A549 (cell line): ENCODE data around the gene RIN3. TPM values are rescaled to one million over a fixed set of nuclear protein-coding genes. Genes with fewer than 3 reads are reported as not detected.

Source experiments
- ATAC-seq, 2 experiments: fragments of 200-7000 bp in 1 of 2; fragments of >200 bp in 1 of 2; cut with Nextera tagmentation in 1 of 2; cut with Tn5 transposase in 1 of 2; 3 replicates each; pipeline versions ENCODE4 v1.8.0 to v1.9.1; 2018 to 2020; ENCODE audit warnings: mild to moderate bottlenecking in 1 of 2, moderate library complexity in 1 of 2
- CTCF ChIA-PET: fragments of 300-600 bp; sonication (Branson Sonifier 250); formaldehyde crosslinking; extraction: SDS; loops from one replicate; lab custom pipeline; 2021; ENCODE audit warnings: antibody characterized with exemption, inconsistent platforms; lab: Yijun Ruan, JAX
- POLR2A ChIA-PET: fragments of 350-600 bp; formaldehyde crosslinking; extraction: SDS; loops from one replicate; lab custom pipeline; 2021; ENCODE audit warnings: antibody characterized with exemption, inconsistent platforms; lab: Yijun Ruan, JAX
- DNase-seq, 2 experiments: peaks; one replicate each; pipeline versions ENCODE4 v3.0.0 to v3.0.0-alpha.2; 2011 to 2016; ENCODE audit warnings: low read depth in 1 of 2, low spot score in 1 of 2
- FAIRE-seq: peaks from 2 replicates; lab custom pipeline; 2011; peaks lifted over from hg19 to GRCh38; lab: Jason Lieb, UNC
- H3K27ac ChIP-seq, 2 experiments: fragments of >200 bp; sonication (Bioruptor Twin); formaldehyde crosslinking; 3 replicates each; pipeline ENCODE4 v1.5.1; 2016 to 2017
- H3K4me1 ChIP-seq: fragments of >200 bp; sonication (Bioruptor Twin); formaldehyde crosslinking; 3 replicates; pipeline ENCODE4 v1.6.1; 2016
- H3K4me2 ChIP-seq: fragments of >200 bp; sonication (Bioruptor Twin); formaldehyde crosslinking; 3 replicates; pipeline ENCODE4 v1.6.1; 2016
- H3K4me3 ChIP-seq: fragments of >200 bp; sonication (Bioruptor Twin); formaldehyde crosslinking; 3 replicates; pipeline ENCODE4 v1.5.1; 2016
- H3K9me3 ChIP-seq: fragments of >200 bp; sonication (Bioruptor Twin); formaldehyde crosslinking; 3 replicates; pipeline ENCODE4 v1.6.1; 2016
- CBX2 ChIP-seq: fragments of 200-600 bp; sonication (generic); IDR thresholded peaks from 2 replicates; pipeline ENCODE4 v1.6.1; 2016; ENCODE audit warnings: low read depth, mild to moderate bottlenecking, borderline replicate concordance
- CBX8 ChIP-seq: fragments of 200-600 bp; sonication (generic); IDR thresholded peaks from 2 replicates; pipeline ENCODE4 v1.6.1; 2016
- CHD2 ChIP-seq: fragments of 150-350 bp; IDR thresholded peaks from 2 replicates; pipeline ENCODE4 v1.6.1; 2014; ENCODE audit warnings: low read length; ENCODE audit not compliant: partially characterized antibody
- CHD4 ChIP-seq: fragments of 200-600 bp; sonication (generic); IDR thresholded peaks from 2 replicates; pipeline ENCODE4 v1.6.1; 2016; ENCODE audit warnings: antibody characterized with exemption, mild to moderate bottlenecking, borderline replicate concordance
- EHF ChIP-seq: fragments of 250-450 bp; sonication (Bioruptor Pico); IDR thresholded peaks from 2 replicates; pipeline ENCODE4 v1.5.0; 2020; ENCODE audit warnings: mild to moderate bottlenecking
- EP300 ChIP-seq, 2 experiments: fragments of >200 bp; sonication (Bioruptor Twin); formaldehyde crosslinking; IDR thresholded peaks; 2 replicates in 1 of 2; 3 replicates in 1 of 2; pipeline ENCODE4 v1.6.1; 2016 to 2017
- FOXS1 ChIP-seq: fragments of 250-450 bp; sonication (Bioruptor Pico); IDR thresholded peaks from 2 replicates; pipeline ENCODE4 v1.5.0; 2020; ENCODE audit warnings: mild to moderate bottlenecking, moderate library complexity
- HDAC2 ChIP-seq: fragments of 200-600 bp; sonication (generic); IDR thresholded peaks from 2 replicates; pipeline ENCODE4 v1.6.1; 2016
- HEYL ChIP-seq: fragments of 250-450 bp; sonication (Bioruptor Pico); IDR thresholded peaks from 2 replicates; pipeline ENCODE4 v1.8.0; 2021; ENCODE audit warnings: mild to moderate bottlenecking, moderate library complexity
- HOXB13 ChIP-seq: fragments of 250-450 bp; sonication (Bioruptor Pico); IDR thresholded peaks from 2 replicates; pipeline ENCODE4 v1.5.0; 2020; ENCODE audit warnings: low read depth, mild to moderate bottlenecking, moderate library complexity
- JUN ChIP-seq, 2 experiments: fragments of >200 bp; sonication (Bioruptor Twin); formaldehyde crosslinking; IDR thresholded peaks; 2 replicates in 1 of 2; 3 replicates in 1 of 2; pipeline ENCODE4 v1.6.1; 2016 to 2017
- JUNB ChIP-seq: fragments of >200 bp; sonication (Bioruptor Twin); formaldehyde crosslinking; IDR thresholded peaks from 2 replicates; pipeline ENCODE4 v1.6.1; 2016
- MAZ ChIP-seq: fragments of 150-350 bp; IDR thresholded peaks from 2 replicates; pipeline ENCODE4 v1.6.1; 2014; ENCODE audit warnings: antibody characterized with exemption, low read depth, low read length, borderline replicate concordance
- MYC ChIP-seq: IDR thresholded peaks from 2 replicates; pipeline ENCODE4 v1.6.1; 2012; ENCODE audit warnings: mild to moderate bottlenecking, inconsistent platforms, low read length, improper control_type of control experiment, borderline replicate concordance
- NFE2L2 ChIP-seq: fragments of 150-350 bp; conservative IDR thresholded peaks from 2 replicates; pipeline ENCODE4 v1.6.1; 2014; ENCODE audit warnings: low read length
- NPAS2 ChIP-seq: fragments of 250-450 bp; sonication (Bioruptor Pico); IDR thresholded peaks from 2 replicates; pipeline ENCODE4 v1.8.0; 2022; ENCODE audit warnings: mild to moderate bottlenecking, moderate library complexity, borderline replicate concordance
- NR3C1 ChIP-seq: fragments of >200 bp; sonication (Bioruptor Twin); formaldehyde crosslinking; IDR thresholded peaks from 3 replicates; pipeline ENCODE4 v1.6.1; 2017
- RAD21 ChIP-seq, 2 experiments: fragments of >200 bp in 1 of 2; sonication (Bioruptor Twin) in 1 of 2; formaldehyde crosslinking in 1 of 2; IDR thresholded peaks in 1 of 2; conservative IDR thresholded peaks in 1 of 2; 2 replicates in 1 of 2; 3 replicates in 1 of 2; pipeline ENCODE4 v1.6.1; 2012 to 2018; ENCODE audit warnings: inconsistent platforms in 1 of 2
- RARB ChIP-seq: fragments of 250-450 bp; sonication (Bioruptor Pico); IDR thresholded peaks from 2 replicates; pipeline ENCODE4 v1.8.0; 2021; ENCODE audit warnings: mild to moderate bottlenecking, moderate library complexity
- RCOR1 ChIP-seq: fragments of 150-350 bp; IDR thresholded peaks from 2 replicates; pipeline ENCODE4 v1.6.1; 2014; ENCODE audit warnings: antibody characterized with exemption, low read length, low read depth
- RFX5 ChIP-seq: fragments of 450-650 bp; IDR thresholded peaks from 2 replicates; pipeline ENCODE4 v1.7.1; 2014; ENCODE audit warnings: antibody characterized with exemption, mild to moderate bottlenecking, moderate library complexity
- TP53 ChIP-seq: fragments of 250-450 bp; sonication (Bioruptor Pico); IDR thresholded peaks from 2 replicates; pipeline ENCODE4 v1.5.0; 2021; ENCODE audit warnings: mild to moderate bottlenecking, moderate library complexity
- ZNF302 ChIP-seq: fragments of 250-450 bp; sonication (Bioruptor Pico); IDR thresholded peaks from 2 replicates; pipeline ENCODE4 v1.9.0; 2021; ENCODE audit warnings: inconsistent platforms, mild to moderate bottlenecking, moderate library complexity
- ZSCAN20 ChIP-seq: fragments of 250-450 bp; sonication (Bioruptor Pico); IDR thresholded peaks from 2 replicates; pipeline ENCODE4 v1.8.0; 2022; ENCODE audit warnings: mild to moderate bottlenecking, moderate library complexity
- WGBS: methylation state at CpG from one replicate; pipeline ENCODE4 v1.1.6; 2017; ENCODE audit errors: missing lambda C conversion rate; 5-methylcytosine and 5-hydroxymethylcytosine counted together
- polyA plus RNA-seq, 4 experiments: library from polyadenylated mRNA; depleted of rRNA in 3 of 4; stranded (reverse); fragments of >200 nt; fragmentation: RNase III in 1 of 4; extraction: RNeasy Plus Mini Kit Qiagen cat#74134 plus additional on column Dnase treatment in 1 of 4; gene quantifications; 2 replicates in 3 of 4; 3 replicates in 1 of 4; pipeline ENCODE4 v1.2.3, GENCODE V29; 2011 to 2017
- TF ChIP-seq, protein P1 (sequence below): fragments of >200 bp; sonication (Bioruptor Twin); formaldehyde crosslinking; IDR thresholded peaks from 3 replicates; pipeline ENCODE4 v1.6.1; 2016
- TF ChIP-seq, protein P2 (sequence below): fragments of >200 bp; sonication (Bioruptor Twin); formaldehyde crosslinking; IDR thresholded peaks from 3 replicates; pipeline ENCODE4 v1.5.1; 2016
- TF ChIP-seq, protein P3 (sequence below): fragments of 450-650 bp; IDR thresholded peaks from 2 replicates; pipeline ENCODE4 v1.6.1; 2014; ENCODE audit warnings: antibody characterized with exemption
- TF ChIP-seq, protein P4 (sequence below): fragments of >200 bp; sonication (Bioruptor Twin); formaldehyde crosslinking; IDR thresholded peaks from 2 replicates; pipeline ENCODE4 v1.6.1; 2016
- TF ChIP-seq, protein P5 (sequence below): IDR thresholded peaks from 2 replicates; pipeline ENCODE4 v1.6.1; 2012
- TF ChIP-seq, protein P6 (sequence below): fragments of 200-600 bp; sonication (generic); IDR thresholded peaks from 2 replicates; pipeline ENCODE4 v1.6.1; 2016; ENCODE audit warnings: antibody characterized with exemption, mild to moderate bottlenecking, moderate library complexity

The RIN3 gene
- polyA plus RNA-seq, 2 of the 4 experiments (the other 2 are of a cell fraction) = 5.6 to 14.5 TPM

DNA sequence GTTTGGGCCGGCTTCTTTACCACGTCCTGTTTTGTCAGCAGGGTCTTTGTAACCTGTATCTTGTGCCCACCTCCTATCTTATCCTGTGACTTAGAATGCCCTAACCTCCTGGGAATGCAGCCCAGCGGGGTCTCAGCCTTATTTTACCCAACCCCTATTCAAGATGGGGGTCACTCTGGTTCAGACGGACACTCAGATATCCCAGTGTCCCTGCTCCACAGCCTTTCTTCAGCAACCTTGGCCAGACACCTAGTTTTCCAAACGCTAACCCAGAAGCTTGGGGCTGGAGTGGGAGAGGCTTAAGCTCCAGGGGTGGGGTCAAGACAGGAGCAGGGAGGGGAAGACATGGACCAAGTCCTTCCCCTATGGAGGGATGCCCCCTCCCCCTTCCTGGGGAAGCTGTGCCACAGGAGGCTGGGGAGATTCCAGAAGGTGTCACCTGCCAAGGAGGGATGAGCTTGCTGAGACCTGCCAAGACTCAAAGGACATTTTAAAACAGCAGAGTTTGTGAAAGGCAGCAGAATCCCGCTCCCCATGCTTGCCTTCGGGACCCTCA is 62.2 kb downstream of the RIN3 start:
- CTCF ChIA-PET = interaction anchor here (0.6 kb wide), 1 partner anchor 167 kb away, joined by 3 read pairs; no protein-coding TSS in a partner anchor

DNA sequence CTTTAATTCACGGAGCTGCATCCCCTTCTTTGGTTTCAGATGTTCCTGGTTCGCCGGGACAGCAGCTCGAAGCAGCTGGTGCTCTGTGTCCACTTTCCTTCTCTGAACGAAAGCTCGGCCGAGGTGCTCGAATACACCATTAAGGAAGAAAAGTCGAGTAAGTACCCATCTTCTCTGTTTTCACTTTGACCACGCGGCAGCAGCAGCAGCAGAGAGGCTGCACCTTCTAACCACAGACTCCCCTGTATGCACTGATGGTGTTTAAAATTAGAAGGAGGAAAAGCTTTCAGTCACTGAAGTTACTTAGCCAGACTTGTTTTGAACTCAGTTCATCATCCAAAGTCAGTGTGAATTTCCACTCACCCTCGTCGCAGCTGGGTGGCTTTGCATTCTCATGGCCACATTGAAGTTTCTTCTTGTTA is 63.8 kb downstream of the RIN3 start:
- POLR2A ChIA-PET = no interaction called here
- no peak overlapping the region for H3K4me3 ChIP-seq
- H3K27ac ChIP-seq = no peak overlapping the region
- FAIRE-seq (no peak), ATAC-seq (no peak), DNase-seq (no peak)
- no peak overlapping the region for H3K4me2 ChIP-seq
- no peaks in the 10 kb centered on the region for H3K9me3 ChIP-seq
- CTCF ChIA-PET = interaction anchor here (0.7 to 1.4 kb wide), 3 partner anchors 36 to 439 kb away, joined by 3 read pairs; no protein-coding TSS in a partner anchor
- H3K4me1 ChIP-seq = no peaks in the 10 kb centered on the region
- WGBS = 91% methylated on average over 13 of the region's 13 CpGs
- TF ChIP-seq CBX8 (no peak), EHF (CRISPR knock-in tag) (no peak), RARB (CRISPR knock-in tag) (no peak), ZSCAN20 (no peak), NFE2L2 (no peak), CBX2 (no peak), ZNF302 (CRISPR knock-in tag) (no peak), EP300 (IDR thresholded peaks at IDR 0.05) (no peak), CHD2 (no peak), RFX5 (no peak), CHD4 (no peak), NR3C1 (no peak), FOXS1 (no peak), MAZ (no peak)
- TF ChIP-seq, protein P1, sequence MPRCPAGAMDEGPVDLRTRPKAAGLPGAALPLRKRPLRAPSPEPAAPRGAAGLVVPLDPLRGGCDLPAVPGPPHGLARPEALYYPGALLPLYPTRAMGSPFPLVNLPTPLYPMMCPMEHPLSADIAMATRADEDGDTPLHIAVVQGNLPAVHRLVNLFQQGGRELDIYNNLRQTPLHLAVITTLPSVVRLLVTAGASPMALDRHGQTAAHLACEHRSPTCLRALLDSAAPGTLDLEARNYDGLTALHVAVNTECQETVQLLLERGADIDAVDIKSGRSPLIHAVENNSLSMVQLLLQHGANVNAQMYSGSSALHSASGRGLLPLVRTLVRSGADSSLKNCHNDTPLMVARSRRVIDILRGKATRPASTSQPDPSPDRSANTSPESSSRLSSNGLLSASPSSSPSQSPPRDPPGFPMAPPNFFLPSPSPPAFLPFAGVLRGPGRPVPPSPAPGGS = no peak
- TF ChIP-seq, protein P2, sequence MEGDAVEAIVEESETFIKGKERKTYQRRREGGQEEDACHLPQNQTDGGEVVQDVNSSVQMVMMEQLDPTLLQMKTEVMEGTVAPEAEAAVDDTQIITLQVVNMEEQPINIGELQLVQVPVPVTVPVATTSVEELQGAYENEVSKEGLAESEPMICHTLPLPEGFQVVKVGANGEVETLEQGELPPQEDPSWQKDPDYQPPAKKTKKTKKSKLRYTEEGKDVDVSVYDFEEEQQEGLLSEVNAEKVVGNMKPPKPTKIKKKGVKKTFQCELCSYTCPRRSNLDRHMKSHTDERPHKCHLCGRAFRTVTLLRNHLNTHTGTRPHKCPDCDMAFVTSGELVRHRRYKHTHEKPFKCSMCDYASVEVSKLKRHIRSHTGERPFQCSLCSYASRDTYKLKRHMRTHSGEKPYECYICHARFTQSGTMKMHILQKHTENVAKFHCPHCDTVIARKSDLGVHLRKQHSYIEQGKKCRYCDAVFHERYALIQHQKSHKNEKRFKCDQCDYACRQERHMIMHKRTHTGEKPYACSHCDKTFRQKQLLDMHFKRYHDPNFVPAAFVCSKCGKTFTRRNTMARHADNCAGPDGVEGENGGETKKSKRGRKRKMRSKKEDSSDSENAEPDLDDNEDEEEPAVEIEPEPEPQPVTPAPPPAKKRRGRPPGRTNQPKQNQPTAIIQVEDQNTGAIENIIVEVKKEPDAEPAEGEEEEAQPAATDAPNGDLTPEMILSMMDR = no peak
- TF ChIP-seq, protein P3, sequence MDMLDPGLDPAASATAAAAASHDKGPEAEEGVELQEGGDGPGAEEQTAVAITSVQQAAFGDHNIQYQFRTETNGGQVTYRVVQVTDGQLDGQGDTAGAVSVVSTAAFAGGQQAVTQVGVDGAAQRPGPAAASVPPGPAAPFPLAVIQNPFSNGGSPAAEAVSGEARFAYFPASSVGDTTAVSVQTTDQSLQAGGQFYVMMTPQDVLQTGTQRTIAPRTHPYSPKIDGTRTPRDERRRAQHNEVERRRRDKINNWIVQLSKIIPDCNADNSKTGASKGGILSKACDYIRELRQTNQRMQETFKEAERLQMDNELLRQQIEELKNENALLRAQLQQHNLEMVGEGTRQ = no peak
- TF ChIP-seq, protein P4, sequence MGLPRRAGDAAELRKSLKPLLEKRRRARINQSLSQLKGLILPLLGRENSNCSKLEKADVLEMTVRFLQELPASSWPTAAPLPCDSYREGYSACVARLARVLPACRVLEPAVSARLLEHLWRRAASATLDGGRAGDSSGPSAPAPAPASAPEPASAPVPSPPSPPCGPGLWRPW = no peak

More for the DNA sequence above, 62.2 kb downstream of the RIN3 start:
- 89% methylated on average over 7 of the region's 7 CpGs for WGBS
- H3K4me1 ChIP-seq = no peaks in the 10 kb centered on the region
- no peak overlapping the region for H3K27ac ChIP-seq
- POLR2A ChIA-PET = no interaction called here
- ATAC-seq (no peak), DNase-seq (no peak), FAIRE-seq (no peak)
- TF ChIP-seq JUNB (no peak), MYC (no peak), HOXB13 (no peak), NPAS2 (CRISPR knock-in tag) (no peak), HDAC2 (no peak), RAD21 (conservative IDR thresholded peaks at IDR 0.05 in 1 of 2, IDR thresholded peaks at IDR 0.05 in 1 of 2) (no peak), JUN (IDR thresholded peaks at IDR 0.05) (no peak), RCOR1 (no peak), TP53 (CRISPR knock-in tag) (no peak), HEYL (CRISPR knock-in tag) (no peak)
- TF ChIP-seq, protein P5, sequence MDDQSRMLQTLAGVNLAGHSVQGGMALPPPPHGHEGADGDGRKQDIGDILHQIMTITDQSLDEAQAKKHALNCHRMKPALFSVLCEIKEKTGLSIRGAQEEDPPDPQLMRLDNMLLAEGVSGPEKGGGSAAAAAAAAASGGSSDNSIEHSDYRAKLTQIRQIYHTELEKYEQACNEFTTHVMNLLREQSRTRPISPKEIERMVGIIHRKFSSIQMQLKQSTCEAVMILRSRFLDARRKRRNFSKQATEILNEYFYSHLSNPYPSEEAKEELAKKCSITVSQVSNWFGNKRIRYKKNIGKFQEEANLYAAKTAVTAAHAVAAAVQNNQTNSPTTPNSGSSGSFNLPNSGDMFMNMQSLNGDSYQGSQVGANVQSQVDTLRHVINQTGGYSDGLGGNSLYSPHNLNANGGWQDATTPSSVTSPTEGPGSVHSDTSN = no peak
- TF ChIP-seq, protein P1 = no peak
- TF ChIP-seq, protein P6, sequence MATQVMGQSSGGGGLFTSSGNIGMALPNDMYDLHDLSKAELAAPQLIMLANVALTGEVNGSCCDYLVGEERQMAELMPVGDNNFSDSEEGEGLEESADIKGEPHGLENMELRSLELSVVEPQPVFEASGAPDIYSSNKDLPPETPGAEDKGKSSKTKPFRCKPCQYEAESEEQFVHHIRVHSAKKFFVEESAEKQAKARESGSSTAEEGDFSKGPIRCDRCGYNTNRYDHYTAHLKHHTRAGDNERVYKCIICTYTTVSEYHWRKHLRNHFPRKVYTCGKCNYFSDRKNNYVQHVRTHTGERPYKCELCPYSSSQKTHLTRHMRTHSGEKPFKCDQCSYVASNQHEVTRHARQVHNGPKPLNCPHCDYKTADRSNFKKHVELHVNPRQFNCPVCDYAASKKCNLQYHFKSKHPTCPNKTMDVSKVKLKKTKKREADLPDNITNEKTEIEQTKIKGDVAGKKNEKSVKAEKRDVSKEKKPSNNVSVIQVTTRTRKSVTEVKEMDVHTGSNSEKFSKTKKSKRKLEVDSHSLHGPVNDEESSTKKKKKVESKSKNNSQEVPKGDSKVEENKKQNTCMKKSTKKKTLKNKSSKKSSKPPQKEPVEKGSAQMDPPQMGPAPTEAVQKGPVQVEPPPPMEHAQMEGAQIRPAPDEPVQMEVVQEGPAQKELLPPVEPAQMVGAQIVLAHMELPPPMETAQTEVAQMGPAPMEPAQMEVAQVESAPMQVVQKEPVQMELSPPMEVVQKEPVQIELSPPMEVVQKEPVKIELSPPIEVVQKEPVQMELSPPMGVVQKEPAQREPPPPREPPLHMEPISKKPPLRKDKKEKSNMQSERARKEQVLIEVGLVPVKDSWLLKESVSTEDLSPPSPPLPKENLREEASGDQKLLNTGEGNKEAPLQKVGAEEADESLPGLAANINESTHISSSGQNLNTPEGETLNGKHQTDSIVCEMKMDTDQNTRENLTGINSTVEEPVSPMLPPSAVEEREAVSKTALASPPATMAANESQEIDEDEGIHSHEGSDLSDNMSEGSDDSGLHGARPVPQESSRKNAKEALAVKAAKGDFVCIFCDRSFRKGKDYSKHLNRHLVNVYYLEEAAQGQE = no peak
- H3K4me3 ChIP-seq = no peak overlapping the region
- H3K4me2 ChIP-seq = no peak overlapping the region
- H3K9me3 ChIP-seq = no peaks in the 10 kb centered on the region
